Measurements from ENCODE around the gene PYHIN1. TPM values are rescaled to one million over a fixed set of nuclear protein-coding genes. Genes with fewer than 3 reads are reported as not detected.

PYHIN1 gene
- total RNA-seq = 10 to 100 TPM; 22.1 to 22.9 TPM

DNA sequence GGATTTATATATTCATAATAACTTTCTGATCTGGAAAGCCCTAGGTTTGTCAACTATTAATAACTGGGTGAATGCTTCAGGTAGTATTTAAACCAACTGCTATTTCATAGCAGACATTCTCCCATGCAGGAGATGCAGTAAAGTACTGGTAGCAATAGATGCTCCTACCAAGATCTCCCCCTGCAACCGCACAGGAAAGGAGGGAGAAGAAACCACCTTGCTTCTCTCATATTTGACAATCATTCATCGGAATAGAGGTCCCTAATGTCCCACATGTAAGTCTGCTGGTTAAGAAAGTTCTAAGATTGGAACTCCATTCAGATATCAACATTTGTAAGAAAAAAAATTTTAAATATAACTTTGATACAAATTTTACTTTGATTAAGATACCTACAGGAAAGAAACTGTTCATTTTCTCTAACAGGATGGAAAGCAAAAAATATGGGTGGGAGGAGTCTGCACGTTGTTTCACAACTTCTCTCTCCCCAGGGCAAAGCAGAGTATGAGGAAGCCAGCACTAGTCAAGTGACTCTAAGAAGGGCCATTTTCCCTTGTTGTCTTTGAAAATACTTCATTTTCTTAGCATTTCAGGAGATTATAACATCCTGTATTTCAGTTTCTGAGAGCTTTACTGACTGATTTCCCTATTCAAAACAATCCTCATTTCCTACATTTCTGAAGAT lies at the start of gene PYHIN1:
TSS of gene PYHIN1 (plus strand) at position 498 of the 683 bp plus-strand sequence. CDS start 5,359 bp downstream, outside the sequence.

GRCh38 chr1:159009704-159010361 lies 78.5 kb downstream of the PYHIN1 start, which contains the start of gene IFI16:
Gene IFI16 (plus strand): TSS chr1:159009907. CDS start chr1:159014681, 4,774 bp downstream.

Other genes starting within 250 kb of the PYHIN1 start
- not detected for gene SPTA1, start 244.8 kb upstream of the PYHIN1 start, total RNA-seq
- gene OR6K2, start 230.9 kb upstream of the PYHIN1 start, total RNA-seq = not detected
- not detected for gene OR6K3, start 210.8 kb upstream of the PYHIN1 start, total RNA-seq
- not detected for gene OR6K6, start 176.8 kb upstream of the PYHIN1 start, total RNA-seq
- gene OR6N1, start 159.4 kb upstream of the PYHIN1 start, total RNA-seq = not detected
- gene OR6N2, start 150.3 kb upstream of the PYHIN1 start, total RNA-seq = not detected
- not detected for gene MNDA, start 100.2 kb upstream of the PYHIN1 start, total RNA-seq
- 100 to 1,000 TPM; 229 to 232 TPM for gene IFI16, start 78.4 kb downstream of the PYHIN1 start, total RNA-seq
- gene AIM2, start 145.2 kb downstream of the PYHIN1 start, total RNA-seq = 1 to 10 TPM; 3.4 to 3.6 TPM
- not detected for gene CADM3, start 240.1 kb downstream of the PYHIN1 start, total RNA-seq

All from activated naive CD4-positive, alpha-beta T cell treated with anti-CD3 and anti-CD28 coated beads, Interleukin-2, amount 10 ng/mL, durations not matched to agents 5 hours and 36 hours (primary cell).